ENCODE data around the gene ACER3. TPM values are rescaled to one million over a fixed set of nuclear protein-coding genes. Genes with fewer than 3 reads are reported as not detected.

The ACER3 gene
- total and polyA plus RNA-seq, 4 donors, result 1.9 to 5.9 (median 4.2) TPM

DNA sequence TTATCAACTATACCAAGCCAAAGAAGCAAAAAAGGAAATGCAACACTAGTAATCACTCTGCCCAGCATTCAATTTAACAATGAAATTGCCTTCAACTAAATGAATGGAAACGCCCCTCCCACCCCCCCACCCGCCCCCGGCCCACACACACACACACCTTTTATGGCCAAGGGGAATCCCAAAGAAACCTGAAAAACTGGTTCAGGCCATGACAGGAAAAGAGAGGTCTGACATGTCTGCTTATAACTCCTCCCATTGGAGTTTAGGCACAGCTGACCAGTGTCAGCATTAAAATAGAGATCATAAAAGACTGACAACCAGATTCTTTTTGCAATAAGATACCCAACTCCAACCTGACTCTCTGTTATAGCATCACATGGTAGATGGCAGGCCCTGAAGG lies 42.6 kb downstream of the ACER3 start (continued):
- TF ChIP-seq, protein P1, sequence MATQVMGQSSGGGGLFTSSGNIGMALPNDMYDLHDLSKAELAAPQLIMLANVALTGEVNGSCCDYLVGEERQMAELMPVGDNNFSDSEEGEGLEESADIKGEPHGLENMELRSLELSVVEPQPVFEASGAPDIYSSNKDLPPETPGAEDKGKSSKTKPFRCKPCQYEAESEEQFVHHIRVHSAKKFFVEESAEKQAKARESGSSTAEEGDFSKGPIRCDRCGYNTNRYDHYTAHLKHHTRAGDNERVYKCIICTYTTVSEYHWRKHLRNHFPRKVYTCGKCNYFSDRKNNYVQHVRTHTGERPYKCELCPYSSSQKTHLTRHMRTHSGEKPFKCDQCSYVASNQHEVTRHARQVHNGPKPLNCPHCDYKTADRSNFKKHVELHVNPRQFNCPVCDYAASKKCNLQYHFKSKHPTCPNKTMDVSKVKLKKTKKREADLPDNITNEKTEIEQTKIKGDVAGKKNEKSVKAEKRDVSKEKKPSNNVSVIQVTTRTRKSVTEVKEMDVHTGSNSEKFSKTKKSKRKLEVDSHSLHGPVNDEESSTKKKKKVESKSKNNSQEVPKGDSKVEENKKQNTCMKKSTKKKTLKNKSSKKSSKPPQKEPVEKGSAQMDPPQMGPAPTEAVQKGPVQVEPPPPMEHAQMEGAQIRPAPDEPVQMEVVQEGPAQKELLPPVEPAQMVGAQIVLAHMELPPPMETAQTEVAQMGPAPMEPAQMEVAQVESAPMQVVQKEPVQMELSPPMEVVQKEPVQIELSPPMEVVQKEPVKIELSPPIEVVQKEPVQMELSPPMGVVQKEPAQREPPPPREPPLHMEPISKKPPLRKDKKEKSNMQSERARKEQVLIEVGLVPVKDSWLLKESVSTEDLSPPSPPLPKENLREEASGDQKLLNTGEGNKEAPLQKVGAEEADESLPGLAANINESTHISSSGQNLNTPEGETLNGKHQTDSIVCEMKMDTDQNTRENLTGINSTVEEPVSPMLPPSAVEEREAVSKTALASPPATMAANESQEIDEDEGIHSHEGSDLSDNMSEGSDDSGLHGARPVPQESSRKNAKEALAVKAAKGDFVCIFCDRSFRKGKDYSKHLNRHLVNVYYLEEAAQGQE (IDR thresholded peaks at IDR 0.05), result no peak
- TF ChIP-seq, protein P2, sequence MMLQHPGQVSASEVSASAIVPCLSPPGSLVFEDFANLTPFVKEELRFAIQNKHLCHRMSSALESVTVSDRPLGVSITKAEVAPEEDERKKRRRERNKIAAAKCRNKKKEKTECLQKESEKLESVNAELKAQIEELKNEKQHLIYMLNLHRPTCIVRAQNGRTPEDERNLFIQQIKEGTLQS (IDR thresholded peaks at IDR 0.05), result no peak
- TF ChIP-seq RXRA (IDR thresholded peaks at IDR 0.05) (no peak), JUND (IDR thresholded peaks at IDR 0.05) (no peak), HNF4A (conservative IDR thresholded peaks at IDR 0.05) (no peak), EGR1 (IDR thresholded peaks at IDR 0.05; ENCODE audit: low read depth in 2 of 2) (no peak), FOXA1 (IDR thresholded peaks at IDR 0.05) (no peak), GABPA (IDR thresholded peaks at IDR 0.05 in 1 of 2, conservative IDR thresholded peaks at IDR 0.05 in 1 of 2) (no peak), YY1 (IDR thresholded peaks at IDR 0.05) (no peak), FOXA2 (IDR thresholded peaks at IDR 0.05) (no peak), TAF1 (conservative IDR thresholded peaks at IDR 0.05) (no peak), SP1 (IDR thresholded peaks at IDR 0.05) (no peak)
- TF ChIP-seq, protein P3, sequence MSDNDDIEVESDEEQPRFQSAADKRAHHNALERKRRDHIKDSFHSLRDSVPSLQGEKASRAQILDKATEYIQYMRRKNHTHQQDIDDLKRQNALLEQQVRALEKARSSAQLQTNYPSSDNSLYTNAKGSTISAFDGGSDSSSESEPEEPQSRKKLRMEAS (IDR thresholded peaks at IDR 0.05), result no peak

DNA sequence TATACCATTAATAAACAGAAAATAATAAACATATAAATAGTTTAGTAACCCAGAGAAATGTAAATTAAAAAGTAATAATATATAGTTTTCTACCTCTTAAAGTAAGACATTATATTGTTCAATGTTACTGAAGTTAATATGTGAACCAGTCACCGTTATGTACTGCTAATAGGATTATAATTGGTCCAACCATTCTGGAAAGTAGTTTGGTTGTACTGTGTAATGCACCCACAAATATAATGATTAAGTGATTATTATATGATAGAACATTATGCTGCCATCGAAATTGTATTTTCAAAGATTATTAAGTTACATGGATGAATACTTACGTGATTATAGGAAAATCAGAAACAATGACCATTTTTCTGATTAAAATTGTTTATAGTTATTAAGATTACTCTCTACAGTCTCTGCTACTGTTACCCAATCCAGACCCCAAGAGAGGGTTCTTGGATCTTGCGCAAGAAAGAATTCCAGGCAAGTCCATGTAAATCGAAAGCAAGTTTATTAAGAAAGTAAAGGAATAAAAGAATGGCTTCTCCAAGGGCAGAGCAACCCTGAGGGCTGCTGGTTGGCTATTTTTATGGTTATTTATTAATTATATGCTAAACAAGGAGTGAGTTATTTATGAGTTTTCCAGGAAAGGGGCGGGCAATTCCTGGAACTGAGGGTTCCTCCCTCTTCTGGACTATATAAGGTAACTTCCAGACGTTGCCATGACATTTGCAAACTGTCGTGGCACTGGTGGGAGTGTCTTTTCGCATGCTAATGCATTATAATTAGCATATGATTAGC lies 50.1 kb downstream of the ACER3 start:
- TF ChIP-seq NR2F2 (IDR thresholded peaks at IDR 0.05), result peak; percentile 46
- no peak for TF ChIP-seq RAD21 (IDR thresholded peaks at IDR 0.05)
- no peaks in the 10 kb centered on the region for H3K27me3 ChIP-seq (ENCODE audit: control insufficient read depth in 4 of 4, insufficient read depth in 4 of 4, low read length in 3 of 4)
- H3K4me3 ChIP-seq (ENCODE audit: low read depth in 1 of 3, low read length in 3 of 3), result no peak overlapping the region
- 85% methylated on average over 9 of the region's 9 CpGs for WGBS
- H3K36me3 ChIP-seq (ENCODE audit: control insufficient read depth in 4 of 4, insufficient read depth in 3 of 4, low read depth in 1 of 4, low read length in 3 of 4), result no peaks in the 10 kb centered on the region
- no peak overlapping the region for H3K9ac ChIP-seq (ENCODE audit: low read depth in 1 of 2, low read length in 2 of 2)
- no peak overlapping the region for H3K27ac ChIP-seq (ENCODE audit: low read depth in 1 of 2, low read length in 2 of 2)
- no peak for DNase-seq (ENCODE audit: low spot score)
- H3K9me3 ChIP-seq (ENCODE audit: control insufficient read depth in 4 of 4, low read length in 3 of 4), result peaks cover 0 to 2% (median 0%) of the 10 kb centered on the region in 4 donors
- no peaks in the 10 kb centered on the region for H3K4me1 ChIP-seq (ENCODE audit: control insufficient read depth in 4 of 4, insufficient read depth in 4 of 4, low read length in 3 of 4)

DNA sequence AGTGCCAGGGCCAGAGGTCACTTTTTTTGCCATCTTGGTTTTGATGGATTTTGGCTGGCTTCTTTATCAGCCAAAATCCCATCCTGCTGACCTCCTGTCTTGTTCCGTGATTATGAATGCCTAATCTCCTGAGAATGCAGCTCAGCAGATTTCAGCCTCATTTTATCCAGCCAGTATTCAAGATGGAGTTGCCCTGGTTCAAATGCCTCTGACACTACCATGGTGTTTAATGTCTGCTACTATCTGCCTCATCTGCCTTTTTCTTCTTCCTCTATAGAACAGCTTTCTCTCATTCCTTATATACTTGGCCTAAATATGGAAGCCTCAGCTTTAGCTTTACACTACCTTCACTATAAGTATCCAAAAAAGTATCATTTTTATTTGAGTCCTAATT lies 50.7 kb downstream of the ACER3 start:
- Histone ChIP-seq H3K27ac (ENCODE audit: low read depth in 1 of 2, low read length in 2 of 2) (no peak overlapping the region), H3K9me3 (ENCODE audit: control insufficient read depth in 4 of 4, low read length in 3 of 4) (no peaks in the 10 kb centered on the region), H3K9ac (ENCODE audit: low read depth in 1 of 2, low read length in 2 of 2) (no peak overlapping the region), H3K4me1 (ENCODE audit: control insufficient read depth in 4 of 4, insufficient read depth in 4 of 4, low read length in 3 of 4) (no peaks in the 10 kb centered on the region), H3K4me3 (ENCODE audit: low read depth in 1 of 3, low read length in 3 of 3) (no peak overlapping the region), H3K27me3 (ENCODE audit: control insufficient read depth in 4 of 4, insufficient read depth in 4 of 4, low read length in 3 of 4) (no peaks in the 10 kb centered on the region), H3K36me3 (ENCODE audit: control insufficient read depth in 4 of 4, insufficient read depth in 3 of 4, low read depth in 1 of 4, low read length in 3 of 4) (no peaks in the 10 kb centered on the region)
- no peak for TF ChIP-seq FOXA1 (IDR thresholded peaks at IDR 0.05)
- TF ChIP-seq, protein P3 (IDR thresholded peaks at IDR 0.05), result no peak
- no peak for TF ChIP-seq FOXA2 (IDR thresholded peaks at IDR 0.05)
- TF ChIP-seq, protein P2 (IDR thresholded peaks at IDR 0.05), result no peak
- no peak for TF ChIP-seq GABPA (IDR thresholded peaks at IDR 0.05 in 1 of 2, conservative IDR thresholded peaks at IDR 0.05 in 1 of 2)
- WGBS, result 85% methylated on average over 1 of the region's 1 CpG
- DNase-seq (ENCODE audit: low spot score), result no peak

Data from liver (tissue), 9 donors.